ENCODE measurements around the gene IL15RA. TPM values are rescaled to one million over a fixed set of nuclear protein-coding genes. Genes with fewer than 3 reads are reported as not detected.
"Not testable (repeated sequence)": the region's sequence is repeated elsewhere in the genome, so short reads cannot be mapped to it uniquely, and the experiment has no call there.

Gene IL15RA
- total RNA-seq, 1 donor: 3.0 TPM

DNA sequence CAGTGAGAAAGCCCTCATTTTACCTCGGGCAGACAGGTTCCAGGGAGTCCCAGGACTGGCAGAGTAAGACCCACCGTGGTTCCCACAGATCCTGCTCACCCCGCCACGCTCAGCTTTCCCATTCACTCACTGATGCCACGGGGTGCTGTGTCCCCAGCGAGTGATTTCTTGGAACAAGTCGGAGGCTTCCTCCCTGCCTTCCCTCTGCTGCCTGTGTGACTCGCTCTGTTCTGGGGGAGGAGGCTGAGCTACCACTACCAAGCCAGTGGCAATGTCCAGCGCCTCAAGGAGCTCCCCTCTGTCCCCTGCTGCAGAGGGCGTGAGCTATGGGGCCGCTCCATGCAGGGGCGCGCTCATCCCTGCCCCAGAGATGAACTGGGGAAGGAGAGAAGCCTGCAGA lies 12.6 kb downstream of the IL15RA start:
- no peak overlapping the region for H3K4me3 ChIP-seq (ENCODE audit: low read depth, low read length)
- TF ChIP-seq, protein P1, sequence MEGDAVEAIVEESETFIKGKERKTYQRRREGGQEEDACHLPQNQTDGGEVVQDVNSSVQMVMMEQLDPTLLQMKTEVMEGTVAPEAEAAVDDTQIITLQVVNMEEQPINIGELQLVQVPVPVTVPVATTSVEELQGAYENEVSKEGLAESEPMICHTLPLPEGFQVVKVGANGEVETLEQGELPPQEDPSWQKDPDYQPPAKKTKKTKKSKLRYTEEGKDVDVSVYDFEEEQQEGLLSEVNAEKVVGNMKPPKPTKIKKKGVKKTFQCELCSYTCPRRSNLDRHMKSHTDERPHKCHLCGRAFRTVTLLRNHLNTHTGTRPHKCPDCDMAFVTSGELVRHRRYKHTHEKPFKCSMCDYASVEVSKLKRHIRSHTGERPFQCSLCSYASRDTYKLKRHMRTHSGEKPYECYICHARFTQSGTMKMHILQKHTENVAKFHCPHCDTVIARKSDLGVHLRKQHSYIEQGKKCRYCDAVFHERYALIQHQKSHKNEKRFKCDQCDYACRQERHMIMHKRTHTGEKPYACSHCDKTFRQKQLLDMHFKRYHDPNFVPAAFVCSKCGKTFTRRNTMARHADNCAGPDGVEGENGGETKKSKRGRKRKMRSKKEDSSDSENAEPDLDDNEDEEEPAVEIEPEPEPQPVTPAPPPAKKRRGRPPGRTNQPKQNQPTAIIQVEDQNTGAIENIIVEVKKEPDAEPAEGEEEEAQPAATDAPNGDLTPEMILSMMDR (IDR thresholded peaks at IDR 0.05; ENCODE audit: insufficient read depth, low read depth, low read length): no peak
- no peak for DNase-seq (ENCODE audit: low read depth)

DNA sequence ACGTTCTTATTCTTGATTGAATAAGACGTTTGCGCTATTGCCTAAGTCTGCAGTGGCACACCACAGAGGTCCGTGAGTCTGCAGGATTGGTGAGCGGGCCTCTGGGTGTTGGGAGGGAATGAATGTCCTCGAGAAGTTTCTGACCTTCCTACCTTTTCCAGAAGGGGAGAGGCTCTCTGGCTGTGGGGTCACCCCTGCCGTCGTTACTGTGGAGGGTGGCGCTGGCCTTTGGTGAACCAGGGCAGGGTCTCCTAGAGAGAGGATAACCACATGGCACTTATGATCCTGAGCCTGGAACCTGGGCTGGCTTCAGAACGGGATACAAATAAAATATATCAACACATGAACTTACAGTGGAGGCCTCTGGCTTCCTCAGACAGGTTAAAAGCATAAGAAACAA lies 13.8 kb downstream of the IL15RA start:
- TF ChIP-seq, protein P1 (IDR thresholded peaks at IDR 0.05; ENCODE audit: insufficient read depth, low read depth, low read length): no peak
- DNase-seq (ENCODE audit: low read depth): no peak
- no peak overlapping the region for H3K4me3 ChIP-seq (ENCODE audit: low read depth, low read length)

GRCh38 chr10:5963071-5963470 lies 14.3 kb downstream of the IL15RA start:
- TF ChIP-seq, protein P1 (IDR thresholded peaks at IDR 0.05; ENCODE audit: insufficient read depth, low read depth, low read length): no peak
- DNase-seq (ENCODE audit: low read depth): no peak
- H3K4me3 ChIP-seq (ENCODE audit: low read depth, low read length): no peak overlapping the region

- not testable (repeated sequence) for DNase-seq (ENCODE audit: low read depth); H3K4me3 ChIP-seq (ENCODE audit: low read depth, low read length)
Observed at GRCh38 chr10:5962358-5962940, 14.9 kb downstream of the IL15RA start.

DNA sequence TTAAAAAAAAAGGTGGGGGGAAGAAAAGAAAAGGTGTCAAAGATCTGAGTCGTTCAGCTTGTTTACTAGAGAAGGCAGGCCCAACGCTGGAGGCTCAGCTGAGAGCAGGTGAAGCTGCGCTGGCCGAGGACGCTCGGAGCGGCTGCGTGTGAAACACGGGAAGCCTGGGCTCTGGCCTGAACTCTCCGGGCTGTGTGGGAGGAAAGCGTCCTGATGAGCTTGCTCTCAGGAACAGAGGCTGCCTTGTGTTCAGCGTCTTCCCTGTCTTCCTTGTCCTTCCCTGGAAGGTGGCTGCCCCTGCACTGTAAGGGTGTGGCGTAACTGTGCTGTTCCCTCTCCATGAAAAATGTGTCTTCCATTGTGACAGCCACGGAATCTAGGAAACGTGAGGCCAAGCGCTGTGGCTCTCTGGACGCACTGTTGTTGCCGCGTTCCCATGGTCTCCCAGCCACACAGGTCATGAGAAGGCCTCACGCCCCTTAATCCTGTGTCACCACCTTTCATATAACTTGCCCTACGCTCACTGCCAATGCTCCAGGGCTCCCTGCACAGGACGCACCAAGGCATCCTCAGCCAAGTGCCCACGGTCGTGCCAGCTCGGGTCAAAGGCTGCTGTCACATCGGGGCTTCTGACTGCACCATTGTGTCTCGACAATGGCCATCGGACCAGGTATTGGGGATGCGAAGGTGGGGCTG lies 15.8 kb downstream of the IL15RA start:
- DNase-seq (ENCODE audit: low read depth): no peak
- no peak overlapping the region for H3K4me3 ChIP-seq (ENCODE audit: low read depth, low read length)
- TF ChIP-seq, protein P1 (IDR thresholded peaks at IDR 0.05; ENCODE audit: insufficient read depth, low read depth, low read length): no peak

GRCh38 chr10:5960973-5961275 lies 16.4 kb downstream of the IL15RA start:
- H3K4me3 ChIP-seq (ENCODE audit: low read depth, low read length); DNase-seq (ENCODE audit: low read depth): not testable (repeated sequence)

- peak; percentile 46 for DNase-seq (ENCODE audit: low read depth)
- no peak overlapping the region for H3K4me3 ChIP-seq (ENCODE audit: low read depth, low read length)
- TF ChIP-seq, protein P1 (IDR thresholded peaks at IDR 0.05; ENCODE audit: insufficient read depth, low read depth, low read length): no peak
Observed at GRCh38 chr10:5960070-5960972, 17.0 kb downstream of the IL15RA start.
